ENCODE measurements around the gene GSK3B.

The GSK3B gene

DNA sequence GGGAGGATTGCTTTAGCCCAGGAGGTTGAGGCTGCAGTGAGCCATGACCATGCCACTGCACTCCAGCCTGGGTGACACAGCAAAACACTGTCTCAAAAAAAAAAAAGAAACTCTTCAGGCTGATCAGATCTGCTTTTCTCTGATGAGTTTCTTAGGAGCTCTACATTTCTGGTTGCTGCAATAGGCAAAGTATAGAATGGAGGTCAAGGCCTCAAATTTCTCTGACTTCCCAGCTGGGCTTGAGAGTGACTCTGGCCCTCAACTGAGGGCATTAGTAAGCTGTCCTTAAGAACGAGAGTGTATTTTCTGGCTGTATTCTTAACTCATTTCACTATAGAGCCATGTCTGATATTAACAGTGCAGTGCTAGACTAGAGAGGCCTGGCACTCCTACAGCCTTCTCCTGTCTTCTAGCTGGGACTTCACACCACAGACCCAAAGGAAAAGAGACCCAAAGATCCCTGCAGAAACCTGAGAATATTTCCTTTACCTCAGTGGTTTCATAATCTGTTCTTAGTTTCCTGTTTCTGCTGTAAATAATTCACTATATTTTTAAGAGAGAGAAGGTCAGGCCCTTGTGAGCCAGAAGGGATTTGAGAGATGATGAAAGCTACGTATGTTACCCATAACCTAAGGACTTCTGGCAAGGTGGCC lies 314.4 kb downstream of the GSK3B start:
- DNase-seq: peak; percentile 43
- Histone ChIP-seq H3K79me2 (ENCODE audit: low read length) (no peaks in the 10 kb centered on the region), H3K4me2 (ENCODE audit: low read depth, low read length) (peak overlapping the region; percentile 25), H3K9ac (ENCODE audit: low read length) (no peak overlapping the region), H3K9me2 (replicated peaks; ENCODE audit: insufficient read depth, low read length) (no peaks in the 10 kb centered on the region), H3K27ac (ENCODE audit: low read length) (peak overlapping the region; percentile 52; the same call in 1 of the 2 replicates), H2AFZ (ENCODE audit: low read length) (peak overlapping the region; percentile 51), H3F3A (ENCODE audit: insufficient read depth, low read length) (peaks cover 8% of the 10 kb centered on the region), H3K9me3 (replicated peaks; ENCODE audit: insufficient read depth, low read length) (no peaks in the 10 kb centered on the region), H3K4me3 (ENCODE audit: low read length) (no peak overlapping the region), H4K20me1 (ENCODE audit: insufficient read depth, low read length) (no peaks in the 10 kb centered on the region), H3K36me3 (replicated peaks; ENCODE audit: insufficient read depth, low read length) (no peaks in the 10 kb centered on the region), H3K4me1 (ENCODE audit: low read length) (peaks cover 24% of the 10 kb centered on the region), H3K27me3 (replicated peaks; ENCODE audit: insufficient read depth, low read length) (no peaks in the 10 kb centered on the region)
- TF ChIP-seq EZH2phosphoT487 (IDR thresholded peaks at IDR 0.05; ENCODE audit: low read length): no peak
- TF ChIP-seq EZH2 (optimal IDR thresholded peaks at IDR 0.05; ENCODE audit: low read depth, low read length): no peak
- TF ChIP-seq, protein P1, sequence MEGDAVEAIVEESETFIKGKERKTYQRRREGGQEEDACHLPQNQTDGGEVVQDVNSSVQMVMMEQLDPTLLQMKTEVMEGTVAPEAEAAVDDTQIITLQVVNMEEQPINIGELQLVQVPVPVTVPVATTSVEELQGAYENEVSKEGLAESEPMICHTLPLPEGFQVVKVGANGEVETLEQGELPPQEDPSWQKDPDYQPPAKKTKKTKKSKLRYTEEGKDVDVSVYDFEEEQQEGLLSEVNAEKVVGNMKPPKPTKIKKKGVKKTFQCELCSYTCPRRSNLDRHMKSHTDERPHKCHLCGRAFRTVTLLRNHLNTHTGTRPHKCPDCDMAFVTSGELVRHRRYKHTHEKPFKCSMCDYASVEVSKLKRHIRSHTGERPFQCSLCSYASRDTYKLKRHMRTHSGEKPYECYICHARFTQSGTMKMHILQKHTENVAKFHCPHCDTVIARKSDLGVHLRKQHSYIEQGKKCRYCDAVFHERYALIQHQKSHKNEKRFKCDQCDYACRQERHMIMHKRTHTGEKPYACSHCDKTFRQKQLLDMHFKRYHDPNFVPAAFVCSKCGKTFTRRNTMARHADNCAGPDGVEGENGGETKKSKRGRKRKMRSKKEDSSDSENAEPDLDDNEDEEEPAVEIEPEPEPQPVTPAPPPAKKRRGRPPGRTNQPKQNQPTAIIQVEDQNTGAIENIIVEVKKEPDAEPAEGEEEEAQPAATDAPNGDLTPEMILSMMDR (IDR thresholded peaks at IDR 0.05; ENCODE audit: low read length): no peak

DNA sequence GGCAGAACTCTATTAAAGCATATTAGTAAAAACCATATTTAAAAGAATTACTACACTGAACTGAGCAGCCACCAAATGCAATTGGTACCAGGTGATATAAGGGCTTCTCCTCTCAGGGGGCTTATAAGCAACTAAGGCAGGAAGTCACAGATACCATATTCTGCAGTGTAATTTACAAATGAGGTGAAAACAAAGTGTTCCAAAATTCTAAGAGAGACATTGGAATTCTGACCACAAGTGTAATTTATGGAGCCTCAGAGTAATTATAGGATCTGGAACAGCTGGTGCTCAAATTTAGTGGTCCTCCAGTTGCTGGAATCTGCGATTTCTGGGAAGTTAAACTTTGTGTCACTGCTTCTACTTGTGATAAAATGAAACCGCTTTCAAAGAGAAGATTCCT lies 315.4 kb downstream of the GSK3B start:
- H3K4me1 ChIP-seq (ENCODE audit: low read length): peaks cover 34% of the 10 kb centered on the region
- H3F3A ChIP-seq (ENCODE audit: insufficient read depth, low read length): peaks cover 18% of the 10 kb centered on the region
- H3K4me2 ChIP-seq (ENCODE audit: low read depth, low read length): no peak overlapping the region
- no peaks in the 10 kb centered on the region for H3K79me2 ChIP-seq (ENCODE audit: low read length)
- no peak overlapping the region for H3K27ac ChIP-seq (ENCODE audit: low read length)
- no peaks in the 10 kb centered on the region for H4K20me1 ChIP-seq (ENCODE audit: insufficient read depth, low read length)
- no peaks in the 10 kb centered on the region for H3K9me3 ChIP-seq (replicated peaks; ENCODE audit: insufficient read depth, low read length)
- H3K4me3 ChIP-seq (ENCODE audit: low read length): no peak overlapping the region
- TF ChIP-seq EZH2 (optimal IDR thresholded peaks at IDR 0.05; ENCODE audit: low read depth, low read length) (no peak), EZH2phosphoT487 (IDR thresholded peaks at IDR 0.05; ENCODE audit: low read length) (no peak)
- TF ChIP-seq, protein P1 (IDR thresholded peaks at IDR 0.05; ENCODE audit: low read length): no peak
- H2AFZ ChIP-seq (ENCODE audit: low read length): no peak overlapping the region
- DNase-seq: no peak
- no peaks in the 10 kb centered on the region for H3K36me3 ChIP-seq (replicated peaks; ENCODE audit: insufficient read depth, low read length)
- no peaks in the 10 kb centered on the region for H3K9me2 ChIP-seq (replicated peaks; ENCODE audit: insufficient read depth, low read length)
- no peak overlapping the region for H3K9ac ChIP-seq (ENCODE audit: low read length)
- H3K27me3 ChIP-seq (replicated peaks; ENCODE audit: insufficient read depth, low read length): no peaks in the 10 kb centered on the region

DNA sequence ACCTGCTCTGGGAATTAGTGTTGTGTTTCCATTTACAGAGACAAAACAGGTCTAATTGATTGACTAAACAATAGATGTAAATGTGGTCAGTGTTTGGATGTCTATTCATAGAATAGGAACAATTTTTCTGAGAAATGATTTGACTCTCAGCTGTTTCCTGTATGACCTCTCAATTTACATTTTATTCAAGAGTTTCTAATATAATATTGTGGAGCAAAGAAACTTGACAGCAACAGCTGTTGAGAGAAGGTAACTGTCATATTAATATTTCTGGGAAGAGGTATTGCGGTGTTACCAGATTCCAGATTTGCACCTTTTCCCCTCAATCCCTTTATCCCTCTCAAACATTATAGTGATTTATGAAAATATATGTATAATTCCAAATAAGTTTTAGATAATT lies 316.1 kb downstream of the GSK3B start:
- Histone ChIP-seq H3K79me2 (ENCODE audit: low read length) (no peaks in the 10 kb centered on the region), H3K4me1 (ENCODE audit: low read length) (peaks cover 34% of the 10 kb centered on the region), H3K27me3 (replicated peaks; ENCODE audit: insufficient read depth, low read length) (no peaks in the 10 kb centered on the region), H3K27ac (ENCODE audit: low read length) (no peak overlapping the region), H3K36me3 (replicated peaks; ENCODE audit: insufficient read depth, low read length) (no peaks in the 10 kb centered on the region), H3K9me2 (replicated peaks; ENCODE audit: insufficient read depth, low read length) (no peaks in the 10 kb centered on the region), H2AFZ (ENCODE audit: low read length) (no peak overlapping the region), H4K20me1 (ENCODE audit: insufficient read depth, low read length) (no peaks in the 10 kb centered on the region), H3K9me3 (replicated peaks; ENCODE audit: insufficient read depth, low read length) (no peaks in the 10 kb centered on the region), H3K4me2 (ENCODE audit: low read depth, low read length) (no peak overlapping the region), H3K4me3 (ENCODE audit: low read length) (no peak overlapping the region), H3K9ac (ENCODE audit: low read length) (no peak overlapping the region), H3F3A (ENCODE audit: insufficient read depth, low read length) (peaks cover 18% of the 10 kb centered on the region)
- TF ChIP-seq, protein P1 (IDR thresholded peaks at IDR 0.05; ENCODE audit: low read length): no peak
- TF ChIP-seq EZH2 (optimal IDR thresholded peaks at IDR 0.05; ENCODE audit: low read depth, low read length) (no peak), EZH2phosphoT487 (IDR thresholded peaks at IDR 0.05; ENCODE audit: low read length) (no peak)
- no peak for DNase-seq
